ENCODE measurements around the gene COPB1. TPM values are rescaled to one million over a fixed set of nuclear protein-coding genes. Genes with fewer than 3 reads are reported as not detected.
A peak's percentile ranks its signal among the peaks of the same experiment; 100 is the strongest.

Gene COPB1
- total and polyA plus RNA-seq, 2 of the 13 experiments (the other 11 are each of a cell fraction or from before 2014, with no cell fraction given): 114 to 195 TPM

DNA sequence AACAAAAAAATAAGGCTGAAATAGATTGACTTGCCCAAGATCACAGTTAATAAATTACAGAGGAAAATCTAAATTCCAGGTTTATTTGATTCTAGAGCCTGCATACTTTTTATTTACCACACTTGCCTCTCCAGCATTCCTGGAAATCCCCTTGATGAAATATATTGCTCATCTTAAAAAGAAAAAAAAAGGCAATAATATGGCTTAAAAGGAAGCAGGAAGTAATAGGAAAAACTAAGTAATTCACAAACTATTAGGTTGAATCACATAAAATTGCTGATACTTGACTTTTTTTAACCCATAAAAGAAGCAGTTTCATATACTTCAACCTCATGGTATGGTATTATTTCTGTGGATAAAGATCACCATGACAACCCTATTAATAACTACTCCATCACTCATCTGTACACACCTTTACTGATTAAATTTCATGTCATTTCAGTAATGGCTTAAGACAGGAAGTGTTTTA lies 52.9 kb downstream of the COPB1 start:
- no peaks in the 10 kb centered on the region; the same call in 1 of the 2 replicates for H3K4me1 ChIP-seq (ENCODE audit: insufficient read depth, low read length)
- no peak for ATAC-seq

More for the DNA sequence above, 52.9 kb downstream of the COPB1 start:
- ChIA-PET CTCF (ENCODE audit: low intra/inter-chr PET ratio, low total read pairs) (no interaction called here), POLR2A (no interaction called here)
- H3K27me3 ChIP-seq (ENCODE audit: control insufficient read depth in 1 of 2, insufficient read depth in 2 of 2, low read length in 2 of 2): no peaks in the 10 kb centered on the region; a peak in 1 of 5 replicates
- in situ Hi-C loops (cut with HindIII; ENCODE audit: extremely low pct_ligation_motif_present, low pct_unique_long_range_greater_than_20kb) (loop anchor here (10.0 kb wide), 1 partner anchor 142 kb away; no protein-coding TSS in a partner anchor), intact Hi-C loops (cut with micrococcal nuclease; ENCODE audit: unreplicated experiment) (no loop called here)
- no peaks in the 10 kb centered on the region for H4K20me1 ChIP-seq (ENCODE audit: insufficient read depth, low read length)
- H3K79me2 ChIP-seq (ENCODE audit: insufficient read depth, low read length): no peaks in the 10 kb centered on the region
- DNase-seq (ENCODE audit: low spot score): no peak
- TF ChIP-seq, protein P1, sequence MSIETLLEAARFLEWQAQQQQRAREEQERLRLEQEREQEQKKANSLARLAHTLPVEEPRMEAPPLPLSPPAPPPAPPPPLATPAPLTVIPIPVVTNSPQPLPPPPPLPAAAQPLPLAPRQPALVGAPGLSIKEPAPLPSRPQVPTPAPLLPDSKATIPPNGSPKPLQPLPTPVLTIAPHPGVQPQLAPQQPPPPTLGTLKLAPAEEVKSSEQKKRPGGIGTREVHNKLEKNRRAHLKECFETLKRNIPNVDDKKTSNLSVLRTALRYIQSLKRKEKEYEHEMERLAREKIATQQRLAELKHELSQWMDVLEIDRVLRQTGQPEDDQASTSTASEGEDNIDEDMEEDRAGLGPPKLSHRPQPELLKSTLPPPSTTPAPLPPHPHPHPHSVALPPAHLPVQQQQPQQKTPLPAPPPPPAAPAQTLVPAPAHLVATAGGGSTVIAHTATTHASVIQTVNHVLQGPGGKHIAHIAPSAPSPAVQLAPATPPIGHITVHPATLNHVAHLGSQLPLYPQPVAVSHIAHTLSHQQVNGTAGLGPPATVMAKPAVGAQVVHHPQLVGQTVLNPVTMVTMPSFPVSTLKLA (IDR thresholded peaks at IDR 0.05): no peak
- TF ChIP-seq ATF7 (IDR thresholded peaks at IDR 0.05): no peak
- TF ChIP-seq ATF7 (CRISPR knock-in tag; IDR thresholded peaks at IDR 0.05): no peak
- no peak for TF ChIP-seq NCOA5 (CRISPR knock-in tag; IDR thresholded peaks at IDR 0.05)
- TF ChIP-seq ZFP37 (CRISPR knock-in tag; IDR thresholded peaks at IDR 0.05; ENCODE audit: borderline replicate concordance): no peak
- no peak for TF ChIP-seq ZNF446 (CRISPR knock-in tag; IDR thresholded peaks at IDR 0.05)
- 0 out of 2 replicates have a peak, but pooled peaks have one; percentile 25 for TF ChIP-seq MAFF (IDR thresholded peaks at IDR 0.05; ENCODE audit: low read depth, low read length)
- no peak for TF ChIP-seq ELF4 (CRISPR knock-in tag; IDR thresholded peaks at IDR 0.05; ENCODE audit: borderline replicate concordance)
- TF ChIP-seq NCOR1 (IDR thresholded peaks at IDR 0.05; ENCODE audit: borderline replicate concordance, low read length): no peak
- TF ChIP-seq MAFK (conservative IDR thresholded peaks at IDR 0.05 in 1 of 2, IDR thresholded peaks at IDR 0.05 in 1 of 2; ENCODE audit: low read length in 2 of 2): peak in 1 of 2 experiments; percentile 65; a peak in 3 of 4 replicates
- FAIRE-seq: no peak
- H3K9me3 ChIP-seq (ENCODE audit: low read length): no peaks in the 10 kb centered on the region
- H3K4me3 ChIP-seq (replicated peaks in 1 of 3; ENCODE audit: insufficient read depth in 1 of 3, low read depth in 2 of 3, low read length in 3 of 3): no peak overlapping the region
- no TSS peak for BruUV-seq (replicated peaks)
- H3K4me2 ChIP-seq (ENCODE audit: low read depth, low read length): no peak overlapping the region
- no peaks in the 10 kb centered on the region for H3K36me3 ChIP-seq (replicated peaks in 1 of 2; ENCODE audit: control insufficient read depth in 1 of 2, insufficient read depth in 2 of 2, low read length in 2 of 2)
- no peak overlapping the region for H3K27ac ChIP-seq (ENCODE audit: extremely low read length, insufficient read depth, low read length)
- no peak overlapping the region for H2AFZ ChIP-seq (ENCODE audit: low read length)
- no peak overlapping the region for H3K9ac ChIP-seq (ENCODE audit: insufficient read depth, low read depth, low read length)
